CD4-positive, alpha-beta T cell treated with Interleukin-10 for 1 hour (primary cell): Measurements from ENCODE around the gene ROR2.
A peak's percentile ranks its signal among the peaks of the same experiment; 100 is the strongest.

Experiments used
- DNase-seq: peaks from one replicate; pipeline ENCODE4 v3.0.0-alpha.2; 2020

ROR2 gene

DNA sequence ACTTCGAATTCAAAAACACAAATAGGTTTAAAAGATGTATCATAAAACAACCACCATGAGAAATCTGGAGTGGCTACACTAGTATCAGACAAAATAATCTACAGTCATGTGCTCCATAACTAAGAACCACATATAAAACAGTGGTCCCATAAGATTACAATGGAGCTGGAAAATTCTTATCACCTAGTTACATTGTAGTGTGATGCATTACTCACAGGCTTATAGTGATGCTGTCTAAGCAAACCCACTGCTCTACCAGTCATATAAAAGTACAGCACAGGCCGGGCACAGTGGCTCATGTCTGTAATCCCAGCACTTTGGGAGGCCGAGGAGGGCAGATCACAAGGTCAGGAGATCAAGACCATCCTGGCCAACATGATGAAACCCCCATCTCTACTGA, 160.1 kb downstream of the ROR2 start:
- DNase-seq, result no peak

DNA sequence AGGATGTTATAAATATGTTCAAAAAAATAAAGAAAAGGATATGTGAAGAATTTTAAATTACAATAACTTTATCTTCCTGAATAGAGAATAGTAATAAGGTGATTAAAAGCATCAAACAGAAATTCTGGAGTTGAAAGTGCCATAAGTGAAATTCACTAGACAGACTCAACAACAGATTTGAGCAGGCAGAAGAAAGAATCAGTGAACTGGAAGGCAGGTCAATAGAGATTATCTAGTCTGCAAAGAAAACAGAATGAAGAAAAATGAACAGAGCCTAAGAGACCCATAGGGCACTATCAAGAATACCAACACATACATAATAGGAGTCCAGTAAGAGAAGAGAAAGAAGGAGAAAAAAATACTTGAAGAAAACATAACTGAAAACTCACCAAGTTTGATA, 162.1 kb downstream of the ROR2 start:
- DNase-seq, result no peak

DNA sequence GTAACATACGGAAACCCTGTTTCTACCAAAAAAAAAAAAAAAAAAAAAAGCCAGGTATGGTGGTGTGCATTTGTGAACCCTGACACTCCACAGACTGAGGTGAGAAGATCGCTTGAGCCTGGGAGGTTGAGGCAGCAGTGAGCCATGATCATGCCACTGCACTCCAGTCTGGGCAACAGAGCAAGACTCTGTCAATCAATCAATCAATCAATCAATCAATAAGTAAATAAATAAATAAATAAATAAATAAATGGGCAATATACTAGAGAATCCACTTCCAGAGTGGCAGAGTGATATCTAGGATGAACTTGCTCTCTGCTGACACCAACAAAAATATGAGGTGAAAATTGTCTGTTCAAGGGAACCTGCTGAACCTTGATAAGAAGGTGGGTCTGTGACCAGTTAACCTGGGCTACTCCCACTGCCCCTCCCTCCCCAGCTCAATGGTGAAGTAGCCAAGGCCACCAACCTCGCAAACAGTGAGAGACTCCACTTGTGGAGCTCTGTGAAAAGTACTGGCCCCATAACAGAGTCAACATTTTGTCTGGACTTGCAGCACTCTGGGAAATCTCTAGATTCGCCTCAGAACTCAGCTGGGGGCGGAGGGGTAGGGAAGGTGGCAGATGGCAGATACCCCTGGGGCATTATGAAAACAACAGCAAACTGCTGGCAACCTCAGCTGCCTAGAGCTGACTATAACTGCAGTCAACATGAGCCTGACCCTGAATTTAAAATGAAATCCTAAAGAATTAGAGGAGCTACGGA, 163.7 kb downstream of the ROR2 start:
- DNase-seq, result no peak

DNA sequence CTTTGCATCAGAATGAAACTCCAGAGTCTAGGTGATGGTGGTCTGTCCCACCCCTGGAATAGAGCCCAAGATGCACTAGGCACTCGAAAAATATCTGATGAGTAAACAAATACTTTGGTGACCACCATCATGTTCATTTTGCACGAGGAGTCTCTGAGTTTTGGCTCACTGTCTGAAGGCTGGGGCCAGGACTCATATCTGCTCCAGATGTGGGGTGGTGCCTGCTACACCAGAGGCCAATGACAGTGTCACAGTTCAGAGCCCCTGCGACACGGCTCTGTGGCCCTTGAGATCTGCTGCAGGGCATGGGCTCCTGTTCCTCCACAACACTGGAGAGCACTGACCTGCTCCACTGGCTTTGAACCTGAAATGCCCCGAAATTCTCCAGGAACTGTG, 164.6 kb downstream of the ROR2 start:
- no peak for DNase-seq

DNA sequence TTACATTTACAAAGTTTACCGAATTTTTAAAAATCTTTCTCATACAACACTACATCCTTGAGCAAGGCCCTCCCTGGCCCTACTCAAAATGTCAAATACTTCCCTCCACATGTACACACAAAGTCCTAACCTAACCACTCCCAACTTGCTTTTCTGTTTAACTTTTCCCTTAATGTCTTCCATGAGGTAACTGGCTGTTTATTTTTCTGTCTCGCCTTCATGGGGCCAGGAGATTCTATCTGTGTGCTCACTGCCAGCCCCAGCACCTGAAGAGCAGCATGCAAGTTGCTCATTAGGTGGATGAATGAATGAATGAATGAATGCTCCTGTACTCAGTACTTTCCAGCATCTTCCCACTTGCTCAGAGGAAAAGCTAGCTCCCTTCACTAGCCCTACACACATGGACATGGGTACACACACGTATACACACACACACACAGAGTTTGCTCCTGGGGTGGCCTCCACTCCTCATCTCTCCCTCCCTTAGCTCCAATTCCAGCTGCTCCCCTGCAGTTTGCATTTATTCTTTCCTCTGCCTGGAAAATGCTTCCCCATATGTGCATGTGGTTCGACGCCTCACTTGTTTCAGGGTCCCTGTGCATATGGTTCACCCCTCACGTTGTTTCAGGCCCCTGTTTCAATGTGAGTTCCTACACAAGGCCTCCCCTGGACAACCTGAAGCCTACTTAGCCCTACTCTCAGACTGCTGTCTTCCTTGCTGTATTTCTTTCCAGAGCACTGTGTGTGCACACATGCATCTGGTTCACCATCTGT, 165.2 kb downstream of the ROR2 start:
- DNase-seq, result no peak

DNA sequence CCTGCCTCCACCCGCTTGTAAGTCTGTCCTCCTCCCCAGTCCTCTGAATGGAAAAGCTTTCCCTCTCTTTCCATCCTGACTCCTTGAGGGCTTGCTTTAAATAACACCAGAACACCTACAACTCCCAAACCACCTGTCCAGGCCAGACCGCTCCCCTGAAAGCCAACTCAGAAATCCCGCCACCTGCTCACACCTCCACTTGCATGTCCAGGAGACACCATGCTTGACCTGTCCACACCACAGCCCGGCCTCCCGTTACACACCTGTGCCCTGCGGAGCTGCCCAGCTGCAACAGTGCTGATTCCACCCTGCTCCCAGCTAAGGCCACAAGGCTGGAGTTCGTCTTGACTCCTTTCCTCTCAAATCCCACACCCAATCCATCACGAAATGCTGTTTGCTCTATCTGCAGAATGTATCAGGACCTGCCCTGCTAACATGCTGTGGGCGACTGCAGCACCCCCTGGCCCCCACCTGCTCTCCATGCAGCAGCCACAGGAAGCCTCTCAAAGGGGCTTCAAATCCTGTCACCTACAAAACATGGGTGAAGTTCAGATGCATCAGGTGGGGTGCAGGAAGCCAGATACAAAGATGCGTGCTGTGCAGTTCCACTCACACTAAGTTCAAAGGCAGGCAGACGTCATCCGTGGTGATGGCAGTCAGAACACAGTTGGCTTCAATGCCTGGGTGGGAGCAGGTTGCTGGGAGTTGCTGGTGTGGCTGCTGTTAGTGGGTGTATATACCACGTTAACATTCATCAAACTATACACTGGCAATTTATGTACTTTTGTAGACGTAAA, 166.0 kb downstream of the ROR2 start:
- DNase-seq, result no peak

DNA sequence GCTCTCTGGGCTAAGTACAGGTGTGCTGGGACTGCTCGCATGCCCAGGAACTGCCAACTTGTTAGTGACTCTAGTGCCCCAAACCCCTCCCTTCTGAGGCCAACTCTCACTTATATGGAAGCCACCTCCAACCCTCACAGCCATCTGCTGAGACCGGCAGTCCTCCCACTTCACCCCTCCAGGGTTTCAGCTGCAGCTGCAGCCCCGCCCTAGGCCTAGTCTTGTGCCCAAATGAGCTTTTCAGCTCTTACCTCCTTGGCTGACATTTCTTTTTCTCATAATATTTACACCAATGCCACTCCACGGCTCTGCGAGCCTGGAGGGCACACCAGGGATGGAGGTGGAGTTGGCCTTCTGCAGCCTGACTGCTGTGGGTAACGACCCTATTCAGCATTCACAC, 166.6 kb downstream of the ROR2 start:
- DNase-seq, result no peak

DNA sequence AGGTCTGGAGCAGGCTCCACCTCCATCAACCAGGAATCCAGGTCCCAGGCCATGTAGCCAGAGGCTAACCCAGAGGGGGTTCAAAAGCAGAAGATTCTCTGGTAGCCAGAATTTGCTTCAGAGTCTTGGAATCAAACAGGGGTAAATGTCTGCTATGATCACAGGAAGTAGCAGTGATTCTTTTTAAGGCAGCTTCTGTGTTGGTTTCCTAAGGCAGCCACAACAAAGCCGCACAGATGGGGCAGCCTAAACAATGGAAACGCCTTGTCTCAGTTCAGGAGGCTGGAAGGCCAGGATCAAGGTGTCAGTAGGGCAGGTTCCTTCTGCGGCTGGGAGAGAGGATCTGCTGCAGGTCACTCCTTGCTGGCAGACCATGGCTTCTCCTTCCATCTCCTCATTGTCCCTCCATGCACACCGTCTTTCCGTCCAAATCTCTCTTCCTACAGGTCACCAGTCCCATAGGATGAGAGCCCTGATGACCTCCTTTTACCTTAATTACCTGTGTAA, 167.3 kb downstream of the ROR2 start:
- DNase-seq, result no peak

DNA sequence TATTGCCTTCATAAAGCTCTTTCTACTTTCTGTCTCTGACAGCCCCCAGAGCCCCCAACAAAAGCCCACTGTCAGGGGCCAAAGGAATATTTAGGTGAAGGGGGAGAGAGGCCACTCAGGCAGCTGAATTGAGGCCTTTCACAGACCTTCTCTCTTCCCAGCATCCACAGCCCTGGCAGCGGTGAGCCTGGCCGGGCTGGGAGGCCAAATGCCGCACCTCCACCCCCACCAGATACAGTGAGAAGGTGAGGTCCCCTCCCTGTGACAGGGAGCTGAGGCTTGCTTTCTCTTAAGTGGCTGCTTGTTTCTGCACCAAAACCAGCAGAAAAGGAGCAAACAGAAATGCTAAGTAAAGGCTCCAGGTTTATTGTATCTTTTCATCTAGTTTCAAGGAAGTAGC, 168.1 kb downstream of the ROR2 start:
- DNase-seq, result no peak

DNA sequence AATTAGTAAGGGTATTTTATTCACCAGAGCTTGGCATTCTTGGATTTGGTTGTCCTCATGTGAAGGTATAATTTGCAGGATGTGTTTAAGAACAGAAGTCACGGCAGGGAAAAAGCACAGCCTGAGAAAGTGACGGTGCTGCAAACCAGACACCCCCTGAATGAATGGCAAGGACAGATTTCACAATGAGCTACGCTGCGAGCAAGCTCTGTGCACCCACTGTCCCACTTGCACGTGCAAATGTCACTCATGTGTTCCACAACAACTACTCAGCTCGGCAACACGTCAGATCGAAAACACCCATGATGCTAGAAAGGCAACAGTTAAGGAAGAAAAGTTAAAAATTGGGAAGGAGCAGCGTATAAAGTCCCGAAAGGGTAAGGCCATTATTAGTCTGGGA, 168.9 kb downstream of the ROR2 start:
- no peak for DNase-seq

DNA sequence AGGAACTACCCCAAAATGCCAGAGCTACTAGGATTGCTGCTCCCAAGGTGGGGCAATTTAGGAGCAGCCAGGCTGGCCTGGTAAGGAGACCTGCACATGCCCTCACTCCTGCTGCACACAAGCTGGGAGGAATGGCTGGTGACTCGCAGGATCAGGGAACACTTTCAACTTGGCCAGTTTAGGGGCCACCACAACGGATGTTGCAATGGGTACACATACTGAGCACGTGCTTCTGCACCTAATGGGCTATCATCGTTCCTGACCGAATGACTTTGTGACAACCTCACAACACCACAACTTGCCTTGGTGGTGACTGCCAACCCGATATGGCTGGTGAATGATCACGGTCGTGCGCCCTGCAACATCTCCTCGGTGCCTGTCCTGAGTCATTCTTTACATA, 172.0 kb downstream of the ROR2 start:
- no peak for DNase-seq

DNA sequence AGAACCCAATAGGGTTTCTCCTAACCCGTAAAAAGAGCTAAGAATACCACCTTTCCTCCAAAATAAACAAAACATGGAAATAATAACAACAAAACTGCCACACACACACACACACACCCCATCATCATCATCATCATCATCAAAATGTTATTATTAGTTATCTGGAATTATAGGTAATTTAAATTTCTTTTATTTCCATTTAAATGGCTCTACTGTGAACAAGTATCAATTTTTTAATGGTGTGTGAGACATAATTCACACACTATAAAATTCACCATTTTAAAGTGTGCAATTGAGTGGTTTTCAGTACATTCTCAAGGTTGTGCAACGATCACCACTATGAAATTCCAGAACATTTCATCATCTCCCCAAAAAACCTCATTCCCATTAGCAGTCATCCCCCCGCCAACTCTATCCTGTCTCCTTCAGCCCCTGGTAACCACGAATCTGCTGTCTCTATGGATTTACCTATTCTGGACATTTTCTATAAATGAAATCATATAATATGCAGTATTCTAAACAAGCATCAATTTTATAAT, 172.7 kb downstream of the ROR2 start:
- DNase-seq, result no peak

DNA sequence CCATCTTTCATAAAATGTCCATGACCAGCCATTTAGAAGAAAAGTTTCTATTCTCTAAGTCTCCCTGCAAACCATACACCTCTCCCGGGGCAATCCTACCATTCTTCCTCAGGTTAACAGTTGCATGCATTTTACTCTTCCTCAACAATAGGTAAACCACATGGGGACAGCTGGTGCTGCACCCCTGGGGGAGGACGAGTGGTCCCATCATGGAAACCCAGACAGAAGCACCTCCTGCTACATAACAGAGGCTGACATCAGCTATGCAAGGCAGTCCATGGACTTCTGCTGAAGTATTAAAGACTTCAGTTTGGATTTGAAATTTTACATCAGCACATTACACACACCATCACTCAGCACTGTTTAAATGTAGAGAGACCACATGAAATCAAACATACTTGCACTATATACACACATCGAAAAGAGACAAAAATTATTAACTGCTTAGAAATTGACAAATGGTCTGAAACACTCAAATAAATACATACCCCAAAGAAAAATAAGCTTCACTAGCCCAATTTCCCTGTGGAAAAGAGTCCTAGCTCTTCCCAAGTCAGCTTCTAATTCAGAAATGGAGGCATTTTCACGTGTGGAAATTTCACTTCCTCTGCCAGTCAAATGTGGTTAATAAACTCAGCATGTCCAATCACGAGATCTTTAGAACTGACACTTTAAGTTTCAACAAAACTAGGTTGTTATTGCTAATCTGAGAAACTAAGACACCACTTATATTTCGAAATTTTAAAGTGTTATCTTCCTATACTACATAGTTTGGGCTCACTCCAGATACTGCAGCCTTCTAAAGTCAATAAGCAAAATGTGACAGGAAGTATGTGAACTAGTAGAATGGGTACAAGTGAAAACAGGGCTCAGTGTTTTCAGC, 173.4 kb downstream of the ROR2 start:
- DNase-seq, result no peak

DNA sequence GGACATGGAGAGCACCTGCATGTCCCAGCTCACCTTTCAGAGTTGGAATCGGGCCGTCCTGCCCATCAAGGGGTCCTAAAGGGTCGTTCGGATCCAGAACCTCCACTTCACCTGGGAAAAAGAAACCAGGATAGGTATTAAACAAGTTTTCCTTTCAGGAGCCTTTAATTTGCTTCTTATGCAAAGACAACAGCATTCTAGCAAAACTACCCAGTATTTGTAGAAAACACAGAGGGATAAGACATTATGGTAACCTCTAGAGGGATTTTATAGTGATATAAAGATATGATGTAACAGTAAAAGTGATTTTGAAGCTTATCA, 174.4 kb downstream of the ROR2 start:
- DNase-seq, result no peak

DNA sequence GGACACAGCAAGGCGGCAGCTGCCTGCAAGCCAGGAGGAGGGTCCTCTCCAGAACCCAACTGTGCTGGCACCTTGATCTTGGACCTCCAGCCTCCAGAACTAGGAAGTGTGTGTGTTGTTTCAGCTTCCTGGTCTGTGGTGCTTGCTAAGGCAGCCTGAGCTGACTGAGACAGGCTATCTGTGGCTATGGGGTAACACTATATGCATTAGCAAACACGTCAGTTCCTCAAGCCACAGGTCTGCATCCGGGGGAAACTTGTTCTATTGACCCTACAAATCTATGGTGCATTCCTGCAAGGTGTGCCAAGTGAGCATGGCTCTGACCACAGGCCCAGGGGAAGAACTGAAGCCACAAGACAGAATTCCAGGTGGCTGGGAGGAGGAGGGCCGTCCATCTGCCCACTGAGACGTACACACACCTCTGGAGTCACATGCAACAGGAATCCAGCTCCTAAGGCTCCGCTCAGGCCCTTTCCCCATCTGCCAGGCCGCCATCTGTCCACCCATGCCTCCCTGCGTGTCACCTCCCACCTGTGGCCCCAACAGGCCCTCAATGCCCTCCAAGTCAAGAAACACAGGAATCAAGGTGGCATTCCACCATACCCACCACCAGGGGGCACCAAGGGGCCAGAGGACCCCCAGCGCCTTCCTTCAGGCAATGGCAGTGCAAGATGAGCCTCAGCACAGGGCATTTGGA, 174.9 kb downstream of the ROR2 start:
- peak; percentile 66 for DNase-seq

DNA sequence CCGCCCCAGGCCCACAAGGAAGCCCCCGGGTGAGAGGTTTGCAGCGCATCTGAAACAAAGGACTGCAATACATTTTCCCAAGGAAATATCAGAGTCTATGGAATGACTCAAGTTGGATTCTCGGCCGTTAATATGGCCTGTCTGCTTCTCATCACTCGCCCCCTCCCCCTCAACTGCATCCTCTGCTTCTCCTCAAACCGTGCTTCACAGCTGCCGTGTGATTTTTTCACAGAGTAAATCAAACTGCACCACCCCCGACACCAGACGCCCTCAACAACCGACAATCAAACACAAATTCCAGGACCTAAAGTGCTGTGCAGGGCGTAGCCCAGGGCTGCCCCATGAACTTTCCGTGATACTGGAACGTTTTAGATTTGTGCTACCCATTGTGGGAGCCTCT, 176.9 kb downstream of the ROR2 start:
- DNase-seq, result no peak

DNA sequence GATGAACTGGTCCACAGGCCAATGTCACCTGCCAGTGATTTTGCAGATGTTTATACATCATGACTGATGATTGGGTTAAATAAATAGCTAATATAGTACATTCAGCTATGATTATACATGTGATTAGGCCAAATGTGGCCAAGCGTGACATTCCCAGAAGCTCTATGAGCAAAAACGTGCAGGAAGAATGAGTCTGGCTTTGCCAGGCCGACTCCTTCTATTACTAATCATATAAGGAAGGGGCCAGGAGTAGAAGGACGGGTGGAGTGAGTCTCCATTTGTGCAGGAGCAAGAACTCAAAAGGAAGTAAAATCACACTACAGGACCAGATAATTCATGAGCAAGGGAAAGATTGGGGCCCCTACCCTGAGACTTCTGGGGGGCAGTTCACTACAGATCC, 178.2 kb downstream of the ROR2 start:
- no peak for DNase-seq

DNA sequence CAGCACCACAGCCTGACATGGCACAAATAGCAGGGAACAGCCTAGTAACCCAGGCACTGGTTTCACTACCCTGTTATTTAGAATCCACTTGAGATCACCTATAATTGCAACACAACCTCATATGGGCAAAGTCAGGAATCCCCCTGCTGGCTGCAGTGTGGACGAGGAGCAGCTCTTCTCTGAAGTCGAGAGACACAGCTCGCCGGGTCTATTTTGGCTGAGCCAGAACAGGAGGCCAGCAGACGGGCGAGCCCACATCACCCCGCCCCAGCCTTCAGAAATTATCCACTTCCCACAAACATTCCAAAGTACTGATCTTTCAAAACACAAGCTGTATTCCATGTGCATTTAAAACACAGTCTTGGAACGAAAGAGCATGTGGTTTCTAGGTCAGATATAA, 179.0 kb downstream of the ROR2 start:
- no peak for DNase-seq

DNA sequence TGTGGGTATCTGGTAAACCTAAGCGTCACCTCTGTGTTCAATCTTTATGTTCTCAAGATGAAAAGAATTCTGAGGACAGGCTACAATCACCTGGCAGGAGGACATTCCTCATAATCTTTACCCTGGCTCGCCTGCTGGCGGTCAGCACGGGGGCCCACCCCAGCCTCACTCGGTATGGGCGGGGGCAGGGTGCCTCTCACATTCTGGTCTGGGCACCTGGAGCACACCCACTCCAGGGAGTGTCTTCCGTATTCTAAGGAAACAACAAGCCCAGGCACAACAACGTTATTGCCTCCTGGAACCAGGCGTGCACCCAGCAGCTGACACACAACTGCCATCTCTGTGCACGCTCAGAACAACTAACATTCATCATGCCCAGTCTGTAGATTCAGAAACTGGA, 179.8 kb downstream of the ROR2 start:
- DNase-seq, result no peak

DNA sequence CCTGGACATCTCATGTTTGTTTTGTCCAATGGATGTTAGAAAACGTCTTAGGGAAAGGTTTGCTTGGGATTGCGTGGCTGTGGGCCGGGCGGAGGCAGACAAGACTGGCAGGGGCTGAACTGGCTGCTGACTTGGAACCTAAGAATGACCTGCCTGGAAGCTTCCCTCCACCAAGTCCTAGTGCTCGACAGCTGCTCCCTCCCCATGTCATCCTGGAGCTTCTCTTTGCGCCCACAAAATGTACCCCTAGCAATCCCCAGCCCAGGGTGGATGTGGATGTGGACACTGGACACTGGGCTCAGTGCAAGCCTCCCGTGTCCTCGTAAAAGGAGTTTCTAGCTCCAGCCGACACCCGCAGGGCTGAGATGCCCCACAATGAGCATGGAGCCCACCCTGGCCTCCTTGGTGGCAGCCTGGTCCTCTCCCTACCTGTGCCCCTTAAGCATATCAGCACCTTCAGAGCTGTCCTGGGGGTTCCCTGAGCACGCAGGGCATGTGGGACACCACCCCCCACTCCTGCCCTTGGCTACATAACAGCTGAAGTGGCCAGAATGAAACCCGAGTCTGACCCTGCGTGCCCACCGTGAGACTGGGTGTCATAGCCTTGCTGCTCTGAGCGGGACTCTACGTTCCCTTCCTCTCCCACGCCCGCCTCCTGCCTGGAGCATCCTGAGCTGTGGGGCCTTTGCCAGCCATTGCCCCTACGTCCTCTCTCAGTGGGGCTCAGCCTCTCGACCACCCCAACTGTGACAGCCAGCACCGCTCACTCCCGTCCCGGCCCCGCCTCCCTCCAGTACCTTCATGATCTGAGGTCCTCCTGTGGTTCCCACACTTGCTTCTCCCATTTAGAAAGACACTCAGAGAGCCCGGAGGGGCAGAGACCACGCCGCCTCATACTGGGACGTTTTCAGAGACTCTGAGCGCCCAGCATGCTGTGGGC, 180.8 kb downstream of the ROR2 start:
- no peak for DNase-seq

DNA sequence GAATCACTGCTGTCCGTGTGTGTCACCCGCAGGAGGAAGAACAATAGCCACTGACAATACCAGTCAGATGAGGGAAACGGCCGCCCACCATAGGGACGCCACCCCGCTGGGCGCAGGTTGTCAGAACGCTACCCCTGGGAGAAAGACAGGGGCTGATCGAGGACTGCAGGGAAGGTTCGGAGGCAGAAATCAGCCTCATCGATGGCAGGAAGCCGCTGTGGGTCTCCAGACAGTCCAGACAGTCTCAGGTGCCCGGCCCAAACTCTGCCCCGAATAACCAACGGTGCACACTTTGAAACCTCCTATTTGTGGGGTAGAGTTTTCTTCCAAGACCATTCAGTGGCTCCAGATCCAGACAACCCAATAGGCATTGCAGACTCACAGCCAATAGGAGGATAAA, 181.5 kb downstream of the ROR2 start:
- DNase-seq, result no peak
